ENCODE data around the gene KRTAP5-2.
A peak's percentile ranks its signal among the peaks of the same experiment; 100 is the strongest.

Gene KRTAP5-2

DNA sequence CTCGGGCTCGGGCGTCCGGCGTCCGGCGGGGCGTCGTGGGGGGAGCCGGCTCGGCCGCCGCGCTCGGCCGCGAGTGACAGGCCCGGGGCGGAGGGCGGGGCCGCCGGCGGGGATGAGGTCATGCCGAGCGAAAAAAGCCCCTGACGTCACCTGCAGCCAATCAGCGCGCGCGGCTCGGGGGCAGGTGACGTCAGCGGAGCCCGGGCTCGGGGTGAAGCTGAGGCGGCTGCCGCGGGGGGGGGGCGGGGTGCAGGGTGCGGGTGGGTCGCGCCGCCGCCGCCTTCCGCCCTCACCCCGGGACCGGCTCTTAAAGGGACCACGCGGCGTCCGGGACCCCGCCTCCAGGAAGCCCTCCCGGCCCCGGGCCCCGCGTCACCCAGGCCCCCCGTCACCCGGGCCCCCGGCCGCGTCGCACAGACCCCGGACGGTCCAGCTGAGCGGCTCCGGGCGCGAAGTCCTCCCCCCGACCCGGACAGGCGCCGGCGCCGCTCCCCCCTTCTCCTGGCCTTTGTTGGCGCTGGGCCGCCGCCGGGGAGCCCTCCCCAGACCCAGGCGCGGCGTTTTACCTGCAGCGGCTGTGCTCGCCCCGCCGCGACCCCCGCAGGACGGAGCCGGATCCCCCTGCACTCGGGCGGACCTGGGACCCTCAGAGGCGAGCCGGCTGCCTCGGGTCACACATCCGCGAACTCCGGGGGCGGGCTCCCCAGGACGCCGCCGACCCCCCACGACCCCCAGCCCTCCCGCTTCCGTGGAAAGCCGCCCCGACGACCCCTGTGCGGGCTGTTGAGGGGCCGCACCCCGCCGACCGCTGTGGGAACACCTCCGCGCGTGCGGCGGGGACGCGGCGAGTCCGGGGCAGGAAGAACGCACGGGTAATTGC is 25.7 kb downstream of the KRTAP5-2 start, which contains the start of gene DUSP8:
Gene DUSP8, minus strand, starts transcription at position 75 of the 880 bp plus-strand sequence. CDS start 6,445 bp downstream, outside the sequence.
- Histone ChIP-seq H3K4me3 (IDR thresholded peaks at IDR 0.05; ENCODE audit: insufficient read depth, low read depth, low read length) (no peak within 1 kb of the TSS), H3K4me2 (no peak within 1 kb of the TSS), H3K27ac (no peak within 1 kb of the TSS), H3K27me3 (ENCODE audit: insufficient read depth, low read depth) (peaks cover 50% of the 10 kb centered on the region), H3K36me3 (ENCODE audit: insufficient read depth) (no peaks in the 10 kb centered on the region), H2AFZ (ENCODE audit: low read depth) (peak within 1 kb of the TSS; percentile 54; the same call in 1 of the 2 replicates), H3K79me2 (ENCODE audit: insufficient read depth, low read depth) (no peaks in the 10 kb centered on the region), H4K20me1 (ENCODE audit: insufficient read depth) (no peaks in the 10 kb centered on the region), H3K4me1 (ENCODE audit: low read depth, poor library complexity, severe bottlenecking) (no peaks in the 10 kb centered on the region), H3K9ac (peak within 1 kb of the TSS; percentile 47; the same call in 1 of the 2 replicates)
- TF ChIP-seq, protein P1, sequence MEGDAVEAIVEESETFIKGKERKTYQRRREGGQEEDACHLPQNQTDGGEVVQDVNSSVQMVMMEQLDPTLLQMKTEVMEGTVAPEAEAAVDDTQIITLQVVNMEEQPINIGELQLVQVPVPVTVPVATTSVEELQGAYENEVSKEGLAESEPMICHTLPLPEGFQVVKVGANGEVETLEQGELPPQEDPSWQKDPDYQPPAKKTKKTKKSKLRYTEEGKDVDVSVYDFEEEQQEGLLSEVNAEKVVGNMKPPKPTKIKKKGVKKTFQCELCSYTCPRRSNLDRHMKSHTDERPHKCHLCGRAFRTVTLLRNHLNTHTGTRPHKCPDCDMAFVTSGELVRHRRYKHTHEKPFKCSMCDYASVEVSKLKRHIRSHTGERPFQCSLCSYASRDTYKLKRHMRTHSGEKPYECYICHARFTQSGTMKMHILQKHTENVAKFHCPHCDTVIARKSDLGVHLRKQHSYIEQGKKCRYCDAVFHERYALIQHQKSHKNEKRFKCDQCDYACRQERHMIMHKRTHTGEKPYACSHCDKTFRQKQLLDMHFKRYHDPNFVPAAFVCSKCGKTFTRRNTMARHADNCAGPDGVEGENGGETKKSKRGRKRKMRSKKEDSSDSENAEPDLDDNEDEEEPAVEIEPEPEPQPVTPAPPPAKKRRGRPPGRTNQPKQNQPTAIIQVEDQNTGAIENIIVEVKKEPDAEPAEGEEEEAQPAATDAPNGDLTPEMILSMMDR (conservative IDR thresholded peaks at IDR 0.05; ENCODE audit: low read depth, low read length), result no peak

DNA sequence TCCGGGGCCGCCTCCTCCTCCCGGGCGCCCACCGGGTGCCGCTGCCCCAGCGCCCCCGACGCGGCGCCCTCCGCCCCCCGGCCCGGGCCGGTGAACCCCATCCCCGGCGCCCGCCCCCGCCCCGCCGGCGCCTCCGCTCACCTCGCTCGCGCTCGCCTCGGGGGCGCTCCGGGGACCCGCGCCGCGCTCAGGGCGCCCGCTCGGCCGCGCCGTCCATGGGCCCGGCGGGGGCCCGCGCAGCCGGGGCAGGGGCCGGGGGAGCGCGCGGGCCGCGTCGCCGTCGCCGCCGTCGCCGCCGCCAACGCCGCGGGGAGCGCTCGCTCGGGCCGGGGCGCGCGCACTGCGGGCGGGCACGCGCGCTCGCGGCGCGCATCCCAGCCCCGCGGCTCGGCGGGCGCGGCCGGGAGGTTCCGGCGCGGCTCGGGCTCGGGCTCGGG is 26.3 kb downstream of the KRTAP5-2 start:
- H3K4me2 ChIP-seq, result no peak overlapping the region
- peaks cover 44% of the 10 kb centered on the region for H3K27me3 ChIP-seq (ENCODE audit: insufficient read depth, low read depth)
- no peaks in the 10 kb centered on the region for H3K4me1 ChIP-seq (ENCODE audit: low read depth, poor library complexity, severe bottlenecking)
- no peaks in the 10 kb centered on the region for H3K36me3 ChIP-seq (ENCODE audit: insufficient read depth)
- no peak overlapping the region for H3K4me3 ChIP-seq (IDR thresholded peaks at IDR 0.05; ENCODE audit: insufficient read depth, low read depth, low read length)
- H3K79me2 ChIP-seq (ENCODE audit: insufficient read depth, low read depth), result no peaks in the 10 kb centered on the region
- TF ChIP-seq, protein P1 (conservative IDR thresholded peaks at IDR 0.05; ENCODE audit: low read depth, low read length), result no peak
- no peak overlapping the region for H3K9ac ChIP-seq
- H4K20me1 ChIP-seq (ENCODE audit: insufficient read depth), result no peaks in the 10 kb centered on the region
- no peak overlapping the region for H3K27ac ChIP-seq
- no peak overlapping the region for H2AFZ ChIP-seq (ENCODE audit: low read depth)

DNA sequence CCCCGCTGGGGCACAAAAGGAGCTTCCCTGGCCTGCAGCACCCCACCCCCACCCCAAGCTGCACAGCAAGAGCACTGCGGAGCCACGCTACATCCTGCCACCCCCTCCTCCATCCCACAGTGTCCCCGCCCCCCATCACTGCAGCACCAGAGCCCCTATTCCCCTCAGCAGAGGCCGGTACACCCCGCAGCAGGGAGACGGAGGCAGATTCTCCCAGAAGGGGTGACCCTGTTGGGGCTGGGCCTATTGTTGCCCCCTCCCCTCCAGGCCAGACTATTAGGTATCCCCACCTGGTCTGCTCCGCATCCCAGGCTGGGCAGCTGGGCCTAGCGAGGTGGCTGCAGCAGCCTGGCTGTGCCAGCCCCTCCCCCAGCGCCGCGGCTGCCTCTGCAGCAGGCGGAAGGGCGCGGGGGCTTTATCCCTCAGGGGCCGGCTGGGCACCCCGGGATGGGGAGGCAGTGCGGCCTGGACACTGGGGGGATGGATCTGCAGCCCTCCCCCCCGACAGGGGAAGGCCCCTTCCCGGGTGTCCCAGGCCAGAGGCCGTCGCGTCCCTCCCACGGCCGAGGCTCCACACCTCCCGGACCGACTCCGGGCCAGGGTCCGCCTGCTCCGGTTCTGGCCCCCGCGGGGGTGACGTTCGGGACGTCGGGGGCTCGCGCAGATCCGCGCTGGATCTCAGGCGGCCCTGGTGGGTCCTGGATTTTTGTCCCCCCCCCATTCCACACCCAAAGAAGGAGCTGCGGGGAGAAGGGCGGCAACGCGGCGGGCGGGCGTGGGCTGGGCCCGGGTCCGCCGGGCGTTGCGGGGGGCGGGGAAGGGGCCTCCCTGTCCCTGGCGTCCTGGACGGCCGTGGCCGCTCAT is 27.0 kb downstream of the KRTAP5-2 start:
- Histone ChIP-seq H3K4me3 (IDR thresholded peaks at IDR 0.05; ENCODE audit: insufficient read depth, low read depth, low read length) (no peak overlapping the region), H3K9ac (no peak overlapping the region)

DNA sequence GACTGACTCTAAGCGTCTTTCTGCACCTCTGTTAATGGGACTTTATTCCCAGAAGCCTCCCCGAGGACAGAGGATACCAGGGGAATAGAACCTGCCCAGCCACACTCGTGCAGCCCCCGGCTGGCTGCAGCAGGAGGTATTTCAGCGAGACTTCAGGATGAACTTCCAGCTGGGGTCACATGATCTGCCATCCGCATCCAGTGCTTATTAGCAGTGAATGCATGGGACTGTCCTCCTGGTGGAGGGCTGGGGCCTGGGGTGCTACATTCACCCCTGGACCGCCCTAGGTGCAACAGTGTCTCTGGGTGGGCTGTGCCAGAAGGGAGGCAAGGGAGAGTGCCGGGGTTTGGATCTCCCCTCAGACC is 27.6 kb downstream of the KRTAP5-2 start:
- H3K27me3 ChIP-seq (ENCODE audit: insufficient read depth, low read depth), result peaks cover 31% of the 10 kb centered on the region
- no peaks in the 10 kb centered on the region for H4K20me1 ChIP-seq (ENCODE audit: insufficient read depth)
- TF ChIP-seq, protein P1 (conservative IDR thresholded peaks at IDR 0.05; ENCODE audit: low read depth, low read length), result no peak

More for the DNA sequence above, 27.0 kb downstream of the KRTAP5-2 start:
- no peaks in the 10 kb centered on the region for H4K20me1 ChIP-seq (ENCODE audit: insufficient read depth)
- H3K36me3 ChIP-seq (ENCODE audit: insufficient read depth), result no peaks in the 10 kb centered on the region
- H3K27ac ChIP-seq, result no peak overlapping the region
- H2AFZ ChIP-seq (ENCODE audit: low read depth), result no peak overlapping the region
- no peaks in the 10 kb centered on the region for H3K79me2 ChIP-seq (ENCODE audit: insufficient read depth, low read depth)
- H3K4me1 ChIP-seq (ENCODE audit: low read depth, poor library complexity, severe bottlenecking), result no peaks in the 10 kb centered on the region
- peaks cover 37% of the 10 kb centered on the region for H3K27me3 ChIP-seq (ENCODE audit: insufficient read depth, low read depth)
- H3K4me2 ChIP-seq, result no peak overlapping the region
- TF ChIP-seq, protein P1 (conservative IDR thresholded peaks at IDR 0.05; ENCODE audit: low read depth, low read length), result no peak

More for the DNA sequence above, 27.6 kb downstream of the KRTAP5-2 start:
- Histone ChIP-seq H3K79me2 (ENCODE audit: insufficient read depth, low read depth) (no peaks in the 10 kb centered on the region), H3K27ac (no peak overlapping the region), H3K36me3 (ENCODE audit: insufficient read depth) (no peaks in the 10 kb centered on the region), H3K4me1 (ENCODE audit: low read depth, poor library complexity, severe bottlenecking) (no peaks in the 10 kb centered on the region), H3K9ac (no peak overlapping the region), H2AFZ (ENCODE audit: low read depth) (no peak overlapping the region), H3K4me3 (IDR thresholded peaks at IDR 0.05; ENCODE audit: insufficient read depth, low read depth, low read length) (no peak overlapping the region), H3K4me2 (no peak overlapping the region)
